ENCODE data around the gene RNPEP. TPM values are rescaled to one million over a fixed set of nuclear protein-coding genes. Genes with fewer than 3 reads are reported as not detected.
"Not testable (repeated sequence)": the region's sequence is repeated elsewhere in the genome, so short reads cannot be mapped to it uniquely, and the experiment has no call there.

RNPEP gene

DNA sequence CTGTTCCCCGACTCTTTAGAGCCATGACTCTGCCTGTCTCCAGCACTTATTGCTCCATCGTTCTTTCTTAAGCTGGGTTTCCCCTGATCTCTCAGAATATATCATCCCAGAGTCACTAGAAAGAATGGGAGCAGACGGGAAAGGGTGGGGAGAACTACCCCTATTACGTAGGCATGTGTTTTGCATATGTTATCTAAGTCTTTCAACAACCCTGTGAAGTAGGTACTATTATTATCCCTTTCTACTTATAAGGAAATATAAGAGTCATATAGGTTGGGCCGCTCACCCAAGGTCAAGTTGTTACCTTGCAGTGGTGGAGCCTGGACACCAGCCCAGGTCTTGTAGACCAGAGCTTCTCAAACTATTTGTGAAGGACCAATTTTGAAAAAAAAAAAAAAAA, 66.7 kb downstream of the RNPEP start:
- Histone ChIP-seq H3K4me3 (replicated peaks; ENCODE audit: insufficient read depth, low read length) (no peak overlapping the region), H3K27me3 (ENCODE audit: insufficient read depth, poor library complexity, severe bottlenecking) (peaks cover 3% of the 10 kb centered on the region), H3K27ac (replicated peaks) (no peak overlapping the region)
- TF ChIP-seq GABPA (IDR thresholded peaks at IDR 0.05; ENCODE audit: low read depth) (no peak), POLR2AphosphoS5 (IDR thresholded peaks at IDR 0.05; ENCODE audit: low read depth) (no peak), CTCF (IDR thresholded peaks at IDR 0.05; ENCODE audit: insufficient read depth, low read length) (no peak), SPI1 (IDR thresholded peaks at IDR 0.05; ENCODE audit: borderline replicate concordance, low read depth) (no peak), REST (IDR thresholded peaks at IDR 0.05; ENCODE audit: insufficient replicate concordance, low read depth) (no peak)
- no peak for DNase-seq (ENCODE audit: low read depth in 1 of 2, low spot score in 1 of 2)

- no peak overlapping the region for H3K27ac ChIP-seq (replicated peaks)
- TF ChIP-seq POLR2AphosphoS5 (IDR thresholded peaks at IDR 0.05; ENCODE audit: low read depth) = no peak
- TF ChIP-seq SPI1 (IDR thresholded peaks at IDR 0.05; ENCODE audit: borderline replicate concordance, low read depth) = no peak
- TF ChIP-seq GABPA (IDR thresholded peaks at IDR 0.05; ENCODE audit: low read depth) = no peak
- TF ChIP-seq REST (IDR thresholded peaks at IDR 0.05; ENCODE audit: insufficient replicate concordance, low read depth) = no peak
Measured at GRCh38 chr1:202054094-202054493, 71.6 kb downstream of the RNPEP start.

DNA sequence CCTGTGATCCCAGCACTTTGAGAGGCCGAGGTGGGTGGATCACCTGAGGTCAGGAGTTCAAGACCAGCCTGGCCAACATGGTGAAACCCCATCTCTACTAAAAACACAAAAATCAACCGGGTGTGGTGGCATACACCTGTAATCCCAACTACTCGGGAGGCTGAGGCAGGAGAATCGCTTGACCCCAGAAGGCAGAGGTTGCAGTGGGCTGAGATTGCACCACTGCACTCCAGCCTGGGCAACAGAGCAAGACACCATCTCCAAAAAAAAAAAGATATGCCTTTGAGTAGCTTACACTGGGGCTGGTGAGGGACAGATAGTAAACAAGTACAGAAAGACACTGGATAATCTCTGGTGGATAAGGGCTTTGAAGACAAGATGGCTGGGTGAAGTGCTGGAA, 72.2 kb downstream of the RNPEP start:
- DNase-seq (ENCODE audit: low read depth in 1 of 2, low spot score in 1 of 2); H3K27me3 ChIP-seq (ENCODE audit: insufficient read depth, poor library complexity, severe bottlenecking); H3K4me3 ChIP-seq (replicated peaks; ENCODE audit: insufficient read depth, low read length); H3K27ac ChIP-seq (replicated peaks): not testable (repeated sequence)

More at GRCh38 chr1:202054094-202054493, 71.6 kb downstream of the RNPEP start:
- no peak overlapping the region for H3K4me3 ChIP-seq (replicated peaks; ENCODE audit: insufficient read depth, low read length)
- no peaks in the 10 kb centered on the region for H3K27me3 ChIP-seq (ENCODE audit: insufficient read depth, poor library complexity, severe bottlenecking)
- no peak for DNase-seq (ENCODE audit: low read depth in 1 of 2, low spot score in 1 of 2)

Small RNAs within 50 kb of the gene (microRNA-seq; reads per million reads assigned to microRNA genes)
- gene MIR6740 = not detected

All from HL-60 (cell line).